Left renal cortex interstitium (tissue), 4 donors: ENCODE data around the gene THRAP3. TPM values are rescaled to one million over a fixed set of nuclear protein-coding genes. Genes with fewer than 3 reads are reported as not detected.

Source experiments
- DNase-seq, 4 donors: peaks; one replicate each; pipeline ENCODE4 v3.0.0-alpha.2; 2013; ENCODE audit warnings: low read depth in 4 of 4, low spot score in 2 of 4, missing footprints in 1 of 4
- polyA plus RNA-seq, 4 donors: library from polyadenylated mRNA; unstranded; fragments of 120-200 nt; gene quantifications; one replicate each; pipeline ENCODE4 v1.2.1, GENCODE V29; 2013; ENCODE audit not compliant: insufficient read length in 4 of 4

THRAP3 gene
- polyA plus RNA-seq, 4 donors = 121 to 150 (median 142) TPM

- peak; percentile 55 to 81 (median 64) for DNase-seq
Observed at GRCh38 chr1:36285443-36286101, 61.3 kb downstream of the THRAP3 start.

GRCh38 chr1:36286802-36287201, 62.6 kb downstream of the THRAP3 start:
- no peak for DNase-seq

GRCh38 chr1:36287595-36287994, 63.4 kb downstream of the THRAP3 start:
- no peak for DNase-seq

GRCh38 chr1:36295390-36295789, 71.1 kb downstream of the THRAP3 start:
- no peak for DNase-seq

- no peak for DNase-seq
Observed at GRCh38 chr1:36297062-36297461, 72.8 kb downstream of the THRAP3 start.

GRCh38 chr1:36298640-36299039, 74.4 kb downstream of the THRAP3 start:
- no peak for DNase-seq

- DNase-seq = no peak
Observed at GRCh38 chr1:36300526-36300925, 76.3 kb downstream of the THRAP3 start.

GRCh38 chr1:36301220-36301619, 77.0 kb downstream of the THRAP3 start:
- no peak for DNase-seq

- no peak for DNase-seq
Observed at GRCh38 chr1:36303244-36303643, 79.0 kb downstream of the THRAP3 start.

- no peak for DNase-seq
Observed at GRCh38 chr1:36303650-36304360, 79.6 kb downstream of the THRAP3 start.

- DNase-seq = no peak
Observed at GRCh38 chr1:36304521-36304920, 80.3 kb downstream of the THRAP3 start.

- DNase-seq = no peak
Observed at GRCh38 chr1:36304970-36305914, 81.0 kb downstream of the THRAP3 start.

GRCh38 chr1:36305915-36306209, 81.6 kb downstream of the THRAP3 start:
- no peak for DNase-seq

GRCh38 chr1:36306210-36306901, 82.1 kb downstream of the THRAP3 start, which contains the start of gene SH3D21:
SH3D21 (plus strand) TSS chr1:36306368; CDS start chr1:36306421, 53 bp downstream.
- DNase-seq = no peak

- DNase-seq = peak in 3 of 4 donors; percentile 77 to 91 (median 90)
Observed at GRCh38 chr1:36306902-36307456, 82.7 kb downstream of the THRAP3 start.

- DNase-seq = no peak
Observed at GRCh38 chr1:36307601-36308330, 83.5 kb downstream of the THRAP3 start.

- no peak for DNase-seq
Observed at GRCh38 chr1:36309397-36309796, 85.2 kb downstream of the THRAP3 start.

- no peak for DNase-seq
Observed at GRCh38 chr1:36320291-36320761, 96.1 kb downstream of the THRAP3 start.

GRCh38 chr1:36320767-36321118, 96.5 kb downstream of the THRAP3 start:
- DNase-seq = no peak
